GM21529 (cell line): Measurements from ENCODE around the gene UBLCP1.
"Not testable (repeated sequence)": the region's sequence is repeated elsewhere in the genome, so short reads cannot be mapped to it uniquely, and the experiment has no call there.

Experiments
- ATAC-seq: cut with Tn5 transposase; IDR thresholded peaks from one replicate; pipeline ENCODE4 v1.9.1; 2021; ENCODE audit not compliant: unreplicated experiment

UBLCP1 gene

GRCh38 chr5:159262859-159263568 lies at the start of gene UBLCP1:
Gene UBLCP1, plus strand, starts transcription at chr5:159263290. Its CDS starts 5,626 bp downstream, at chr5:159268916.
- ATAC-seq = peak; percentile 94

DNA sequence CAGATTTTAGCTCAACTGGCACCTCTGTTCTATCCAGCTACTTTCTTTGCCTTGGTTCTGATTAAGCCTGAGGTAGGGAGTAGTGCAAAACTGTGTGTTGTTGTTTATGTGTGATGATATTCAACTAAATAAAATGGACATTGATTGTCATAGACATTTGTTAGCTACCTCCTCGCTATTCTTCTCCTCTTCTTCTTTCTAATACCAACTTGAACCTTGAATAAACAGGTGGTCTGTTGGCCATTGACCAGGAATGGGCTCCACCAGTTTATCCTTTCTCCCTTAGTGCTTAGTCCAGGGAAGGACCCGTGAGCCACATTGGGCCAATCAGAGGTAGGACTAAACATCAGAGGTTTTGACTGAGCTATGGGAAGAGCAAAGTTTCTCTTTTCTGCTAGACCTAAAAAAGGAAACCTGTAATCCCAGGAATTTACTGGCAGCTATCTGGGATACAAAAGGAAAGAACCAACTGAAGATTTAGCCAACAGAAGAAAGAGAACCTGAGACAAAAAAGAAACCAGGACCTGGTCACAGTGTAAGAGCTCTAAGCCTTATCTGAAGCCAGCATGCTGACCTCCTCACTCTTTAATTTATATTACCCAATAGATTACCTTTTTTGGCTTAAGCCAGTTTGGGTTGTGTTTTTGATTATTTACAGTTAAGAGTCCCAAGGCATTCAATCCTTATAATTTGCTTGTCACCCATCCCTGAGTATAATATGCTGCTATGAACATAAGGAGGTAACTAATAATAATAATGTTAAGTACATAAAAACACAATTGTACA lies 48.4 kb upstream of the UBLCP1 start:
- ATAC-seq = no peak

DNA sequence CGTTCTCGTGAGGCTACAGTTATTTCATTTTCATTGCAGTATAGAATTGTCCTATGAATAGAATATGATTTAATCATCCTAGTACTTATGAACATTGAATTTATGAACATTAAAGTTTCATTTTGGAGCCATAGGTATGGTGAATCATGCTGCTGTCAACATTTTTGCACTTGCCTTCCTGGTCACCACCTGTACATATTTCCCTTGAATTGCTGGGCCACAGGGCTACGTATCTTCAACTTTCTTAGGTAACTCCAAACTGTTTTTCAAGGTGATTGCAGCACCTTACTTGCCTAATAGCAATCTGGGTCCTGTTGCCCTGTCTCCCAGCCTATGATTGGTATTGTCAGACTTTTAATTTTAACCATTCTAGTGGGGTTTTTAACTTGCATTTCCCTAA lies 47.2 kb upstream of the UBLCP1 start:
- no peak for ATAC-seq

DNA sequence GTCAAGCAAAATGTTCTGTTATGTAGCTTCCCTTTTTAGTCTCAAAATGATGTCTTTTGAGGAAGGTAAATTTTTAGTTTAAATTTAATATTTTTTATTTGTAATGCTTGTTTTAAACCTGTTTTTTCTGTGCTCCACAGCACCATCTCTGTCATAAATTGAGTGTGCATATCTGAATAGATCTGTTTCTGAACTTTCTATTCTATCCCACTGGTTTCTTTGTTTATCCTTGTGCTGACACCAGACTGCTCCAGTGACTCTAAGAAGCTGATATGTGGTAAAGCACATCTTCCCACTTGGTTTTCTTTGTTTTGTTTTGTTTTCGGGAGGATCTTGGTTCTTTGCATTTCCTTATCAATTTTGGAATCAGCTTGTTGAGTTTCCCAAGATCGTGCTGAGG lies 46.6 kb upstream of the UBLCP1 start:
- ATAC-seq = no peak

DNA sequence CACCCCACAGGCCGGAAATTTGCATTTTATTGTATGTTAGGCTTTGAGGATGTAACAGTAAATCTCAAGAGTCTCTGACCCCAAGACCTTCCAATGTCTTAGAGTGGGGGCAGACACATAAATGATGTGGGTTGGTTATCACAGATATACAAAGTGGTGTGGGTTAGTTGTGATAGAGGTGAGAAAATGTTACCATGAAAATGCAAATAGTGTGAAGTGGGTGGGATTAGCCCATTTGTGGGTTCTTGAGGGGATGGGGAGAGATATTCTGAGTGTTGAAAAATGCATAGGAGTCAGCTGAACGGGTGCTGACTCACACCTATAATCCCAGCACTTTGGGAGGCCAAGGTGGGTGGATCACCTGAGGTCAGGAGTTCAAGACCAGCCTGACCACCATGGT lies 45.9 kb upstream of the UBLCP1 start:
- ATAC-seq = no peak

DNA sequence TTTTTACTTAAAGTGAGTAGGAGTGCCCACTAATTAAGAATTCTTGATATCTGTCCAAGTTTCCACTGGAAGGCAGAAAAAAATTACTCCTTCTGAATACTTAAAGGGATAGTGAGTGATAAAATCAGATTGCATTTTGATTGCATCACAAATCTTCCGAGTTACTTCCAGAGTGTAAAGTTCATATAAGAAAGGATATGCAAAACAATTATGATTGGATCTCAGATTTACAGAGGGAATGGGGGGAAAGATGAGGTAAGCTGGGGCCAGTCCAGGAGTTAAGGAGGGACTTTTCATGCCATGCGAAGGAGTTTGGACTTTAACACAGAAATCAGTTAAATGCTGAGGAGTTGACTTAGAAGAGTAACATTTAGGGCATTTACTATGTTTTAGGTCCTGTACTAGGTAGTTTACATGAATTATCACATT lies 44.5 kb upstream of the UBLCP1 start:
- ATAC-seq = no peak

- no peak for ATAC-seq
Measured at GRCh38 chr5:159220206-159220605, 42.9 kb upstream of the UBLCP1 start.

DNA sequence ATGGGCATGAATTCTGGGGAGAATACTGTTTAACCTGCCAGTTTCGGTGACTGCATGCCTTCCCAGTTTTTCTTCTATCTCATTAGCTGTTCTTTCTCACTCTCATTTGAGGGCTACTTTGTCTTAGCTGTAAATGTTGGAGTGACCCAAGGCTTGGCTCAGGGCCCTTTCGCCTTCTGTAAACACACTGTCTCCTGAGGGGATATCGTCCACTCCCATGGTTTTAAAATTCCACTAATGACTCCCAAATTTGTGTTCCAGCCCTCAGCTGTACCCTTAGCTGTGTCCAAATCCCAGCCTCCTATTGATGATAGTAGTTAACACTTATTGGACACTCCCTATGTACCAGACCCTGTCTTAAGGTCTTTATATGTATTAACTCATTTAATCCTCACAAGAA lies 39.6 kb upstream of the UBLCP1 start:
- no peak for ATAC-seq

DNA sequence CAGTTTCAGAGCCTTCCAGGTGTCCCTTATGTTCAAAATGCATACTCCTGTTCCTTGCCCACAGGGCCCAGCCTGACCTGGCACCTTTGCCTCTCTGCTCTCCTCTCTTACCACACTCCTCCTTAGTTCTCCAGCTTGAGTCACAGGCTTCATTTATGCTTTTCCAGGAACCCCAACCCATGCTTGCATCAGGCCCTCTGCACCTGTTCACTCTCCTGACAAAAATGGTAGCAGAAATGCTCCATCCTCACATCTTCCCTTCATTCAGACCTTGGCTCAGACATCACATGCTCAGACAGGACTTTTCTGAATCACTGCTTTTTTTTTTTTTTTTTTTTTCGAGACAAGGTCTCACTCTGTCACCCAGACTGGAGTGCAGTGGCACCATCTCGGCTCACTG lies 38.6 kb upstream of the UBLCP1 start:
- no peak for ATAC-seq

DNA sequence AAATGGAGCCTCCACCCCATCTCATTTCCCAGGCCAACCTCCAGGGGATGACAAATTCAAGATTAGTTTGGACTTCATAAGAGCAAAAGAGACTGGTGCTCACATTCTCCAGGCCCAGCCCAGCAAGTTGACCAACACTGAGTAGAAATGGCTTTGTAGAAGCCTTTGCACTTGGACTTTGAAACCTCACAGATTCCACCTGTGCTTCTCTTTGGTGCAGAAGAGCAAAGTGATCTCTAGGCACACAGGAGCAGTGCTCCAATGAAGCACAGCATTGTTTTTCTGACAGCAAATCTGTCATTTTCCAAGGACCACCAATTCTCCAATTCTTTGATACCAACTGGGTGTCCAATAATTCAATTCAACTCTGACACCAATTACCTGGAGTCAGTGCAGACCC lies 36.6 kb upstream of the UBLCP1 start:
- ATAC-seq = no peak

DNA sequence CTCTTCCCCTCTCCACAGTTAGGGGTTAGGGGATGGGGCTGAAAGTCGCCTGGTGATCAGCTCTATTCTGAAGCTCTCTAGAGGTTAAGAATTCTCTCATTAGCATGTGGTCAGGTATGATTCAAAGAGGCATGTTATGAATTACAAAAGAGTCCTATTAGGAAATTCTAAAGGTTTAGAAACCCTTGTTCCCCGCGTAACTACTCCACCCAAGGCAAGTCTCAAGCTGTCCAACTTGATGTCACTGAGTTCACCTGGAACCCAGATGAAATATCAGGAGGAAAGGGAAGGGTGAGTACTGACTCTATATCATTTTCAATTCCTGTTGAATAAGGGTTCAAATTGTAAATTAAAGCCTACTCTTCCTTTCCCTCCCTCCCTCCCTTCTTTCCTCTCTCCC lies 35.6 kb upstream of the UBLCP1 start:
- no peak for ATAC-seq

- not testable (repeated sequence) for ATAC-seq
Measured at GRCh38 chr5:159228097-159228496, 35.0 kb upstream of the UBLCP1 start.

DNA sequence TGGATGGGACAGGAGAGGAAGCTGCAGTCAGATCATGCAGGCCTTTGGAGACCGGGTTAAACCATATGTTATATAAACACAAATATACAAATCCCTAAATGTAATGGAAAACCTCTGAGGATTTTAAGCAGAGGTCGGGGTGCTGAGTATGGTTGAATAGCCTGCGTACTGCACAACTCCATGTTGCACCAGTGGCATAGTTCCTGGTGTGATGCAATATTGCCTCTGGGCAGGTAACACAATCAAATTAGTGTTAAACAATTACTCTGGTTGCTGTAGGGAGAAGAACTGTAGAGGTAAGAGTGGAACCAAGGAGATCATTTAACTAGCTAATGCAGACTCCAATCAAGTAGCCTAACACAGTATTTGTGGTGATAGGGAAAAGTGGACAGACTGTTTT lies 32.4 kb upstream of the UBLCP1 start:
- ATAC-seq = no peak

DNA sequence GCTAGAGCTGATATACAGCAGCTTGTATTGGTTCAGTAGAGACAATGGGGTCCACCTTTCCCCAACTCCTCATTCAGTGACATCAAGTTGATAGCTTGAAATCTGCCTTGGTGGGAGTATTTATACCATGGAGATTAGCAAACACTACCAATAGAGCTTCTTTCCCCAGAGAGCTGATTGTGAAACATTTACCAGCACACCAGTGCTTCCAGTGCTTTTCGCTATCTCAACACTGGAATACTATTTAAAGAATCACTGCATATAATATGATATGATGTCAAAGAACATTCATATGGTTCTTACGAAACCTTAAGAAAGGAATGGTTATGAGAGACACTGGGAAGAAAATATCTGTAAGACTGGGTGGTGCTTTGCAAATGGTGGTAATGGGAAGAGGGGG lies 31.9 kb upstream of the UBLCP1 start:
- no peak for ATAC-seq

GRCh38 chr5:159235871-159236520 lies 27.1 kb upstream of the UBLCP1 start:
- not testable (repeated sequence) for ATAC-seq

GRCh38 chr5:159240301-159240870 lies 22.7 kb upstream of the UBLCP1 start:
- no peak for ATAC-seq

DNA sequence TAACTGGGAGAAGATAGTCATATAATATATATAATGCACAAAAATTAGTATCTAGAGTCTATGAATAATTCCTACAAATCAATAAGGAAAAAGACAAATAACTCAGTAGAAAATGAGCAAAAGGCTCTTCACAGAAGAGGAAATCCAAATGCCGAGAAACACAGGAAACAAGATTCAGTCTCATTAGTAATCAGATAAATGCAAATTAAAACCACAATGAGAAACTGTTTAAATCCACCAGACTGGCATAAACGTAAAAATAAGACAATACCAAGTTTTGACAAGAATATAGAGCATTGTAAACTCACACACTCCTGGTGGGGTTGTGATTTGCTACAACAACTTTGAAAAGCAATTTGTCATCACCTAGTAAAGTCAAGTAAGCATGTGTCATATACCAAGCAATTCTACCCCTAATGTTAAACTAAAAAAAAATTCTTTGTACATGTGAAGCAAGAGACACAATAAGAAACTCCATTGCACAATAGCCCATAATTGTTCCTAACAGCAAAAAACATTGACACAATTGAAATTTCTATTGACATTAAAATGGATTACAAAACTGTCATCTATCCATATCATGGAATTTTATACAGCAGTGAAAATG lies 21.0 kb upstream of the UBLCP1 start:
- ATAC-seq = no peak

- ATAC-seq = no peak
Measured at GRCh38 chr5:159242656-159243055, 20.4 kb upstream of the UBLCP1 start.

GRCh38 chr5:159243385-159243784 lies 19.7 kb upstream of the UBLCP1 start:
- no peak for ATAC-seq

GRCh38 chr5:159244163-159244562 lies 18.9 kb upstream of the UBLCP1 start:
- no peak for ATAC-seq

GRCh38 chr5:159244890-159245289 lies 18.2 kb upstream of the UBLCP1 start:
- no peak for ATAC-seq
